ENCODE results near the gene OR5K4.
A peak's percentile ranks its signal among the peaks of the same experiment; 100 is the strongest.

The OR5K4 gene, protein sequence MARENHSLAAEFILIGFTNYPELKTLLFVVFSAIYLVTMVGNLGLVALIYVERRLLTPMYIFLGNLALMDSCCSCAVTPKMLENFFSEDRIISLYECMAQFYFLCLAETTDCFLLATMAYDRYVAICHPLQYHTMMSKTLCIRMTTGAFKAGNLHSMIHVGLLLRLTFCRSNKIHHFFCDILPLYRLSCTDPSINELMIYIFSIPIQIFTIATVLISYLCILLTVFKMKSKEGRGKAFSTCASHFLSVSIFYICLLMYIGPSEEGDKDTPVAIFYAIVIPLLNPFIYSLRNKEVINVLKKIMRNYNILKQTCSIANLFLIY

DNA sequence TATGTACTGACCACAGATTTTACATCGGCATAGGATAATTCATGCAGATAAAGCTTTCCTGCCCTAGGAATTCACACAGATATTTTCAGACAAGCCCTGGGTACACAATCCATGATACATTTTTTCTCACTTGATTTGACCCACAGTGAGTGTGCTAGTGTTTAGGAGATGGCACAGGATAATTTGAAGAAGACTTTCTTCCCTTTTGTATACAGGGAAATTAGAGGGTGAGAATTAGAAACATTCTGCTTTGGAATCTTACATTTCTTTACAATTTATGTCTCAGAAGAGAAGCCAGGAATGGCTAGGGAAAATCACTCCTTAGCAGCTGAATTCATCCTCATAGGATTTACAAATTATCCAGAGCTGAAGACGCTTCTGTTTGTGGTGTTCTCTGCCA, at the start of gene OR5K4:
OR5K4 (plus strand) TSS at position 301 of the 400 bp plus-strand sequence; CDS start at position 301, 0 bp downstream.
- no peak for DNase-seq

DNA sequence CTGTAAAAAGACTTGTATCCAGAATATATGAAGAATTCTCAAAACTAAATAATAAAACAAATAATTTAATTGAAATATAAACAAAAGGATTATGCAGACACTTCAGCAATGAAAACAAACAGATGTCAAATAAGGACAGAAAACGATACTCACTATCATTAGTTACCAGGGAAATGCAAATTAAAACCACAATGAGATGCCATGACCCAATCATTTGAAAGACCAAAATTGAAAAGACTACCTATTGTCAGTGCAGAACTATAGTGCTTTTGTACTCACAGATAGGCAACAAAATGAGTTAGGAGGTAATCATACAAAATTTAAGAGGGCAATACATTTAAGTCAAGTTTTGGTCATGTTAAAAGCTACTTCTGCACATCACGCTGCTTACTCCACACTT, 31.6 kb upstream of the OR5K4 start:
- DNase-seq = no peak

DNA sequence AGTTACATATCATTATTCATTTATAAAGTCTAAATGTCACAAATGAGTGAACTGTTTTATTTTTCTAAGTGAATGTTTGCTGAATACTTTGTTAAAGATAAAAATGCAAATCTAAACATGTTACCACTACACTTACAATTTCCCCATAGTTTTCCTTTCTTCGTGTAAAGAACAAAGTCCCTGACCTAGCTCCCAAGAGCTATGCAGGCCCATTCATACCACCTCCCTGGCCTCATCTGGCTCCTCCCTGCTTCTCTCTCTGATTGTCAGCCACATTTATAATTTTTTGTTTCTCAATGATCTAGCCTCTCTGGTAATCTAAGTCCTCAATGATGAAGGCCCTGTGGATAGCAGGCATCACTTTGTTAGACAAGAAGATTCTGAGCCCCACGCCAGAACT, 31.0 kb upstream of the OR5K4 start:
- DNase-seq = no peak

DNA sequence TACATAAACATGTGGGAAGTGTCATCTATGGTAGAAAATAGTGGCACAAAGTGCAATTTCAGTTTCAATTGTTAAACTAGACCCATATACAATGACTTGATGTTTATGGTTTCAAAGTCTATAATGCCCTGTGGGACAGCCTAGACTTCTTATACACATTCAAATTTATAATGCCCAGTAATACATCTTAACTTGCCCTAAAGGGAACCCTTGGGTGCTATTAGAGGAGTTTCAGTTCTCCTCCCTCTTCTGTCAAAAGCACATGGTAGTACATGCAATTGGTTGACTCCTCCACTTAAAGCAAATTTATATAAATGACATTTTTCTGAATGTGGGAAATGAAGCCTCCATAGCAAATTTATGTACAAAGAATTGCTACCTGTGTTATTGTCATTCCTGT, 30.2 kb upstream of the OR5K4 start:
- no peak for DNase-seq

DNA sequence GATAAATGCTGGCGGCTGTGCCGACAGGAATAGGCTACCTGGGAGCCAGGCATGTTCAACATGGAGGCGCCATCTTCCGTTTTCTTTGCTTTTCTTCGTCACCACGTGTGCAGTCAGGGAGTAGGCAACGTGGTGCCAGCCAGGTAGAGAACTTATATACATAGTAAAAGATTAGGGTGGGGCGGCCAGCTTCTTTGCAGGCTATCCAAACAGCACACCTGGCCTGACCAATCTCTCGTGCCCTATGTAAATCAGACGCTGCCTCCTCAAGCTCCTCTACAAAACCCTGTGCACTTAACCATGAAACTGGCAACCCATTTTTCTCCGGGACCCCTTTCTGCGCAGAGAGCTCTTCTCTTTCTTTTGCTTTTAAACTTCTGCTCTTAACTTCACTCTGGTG, 28.6 kb upstream of the OR5K4 start:
- no peak for DNase-seq

DNA sequence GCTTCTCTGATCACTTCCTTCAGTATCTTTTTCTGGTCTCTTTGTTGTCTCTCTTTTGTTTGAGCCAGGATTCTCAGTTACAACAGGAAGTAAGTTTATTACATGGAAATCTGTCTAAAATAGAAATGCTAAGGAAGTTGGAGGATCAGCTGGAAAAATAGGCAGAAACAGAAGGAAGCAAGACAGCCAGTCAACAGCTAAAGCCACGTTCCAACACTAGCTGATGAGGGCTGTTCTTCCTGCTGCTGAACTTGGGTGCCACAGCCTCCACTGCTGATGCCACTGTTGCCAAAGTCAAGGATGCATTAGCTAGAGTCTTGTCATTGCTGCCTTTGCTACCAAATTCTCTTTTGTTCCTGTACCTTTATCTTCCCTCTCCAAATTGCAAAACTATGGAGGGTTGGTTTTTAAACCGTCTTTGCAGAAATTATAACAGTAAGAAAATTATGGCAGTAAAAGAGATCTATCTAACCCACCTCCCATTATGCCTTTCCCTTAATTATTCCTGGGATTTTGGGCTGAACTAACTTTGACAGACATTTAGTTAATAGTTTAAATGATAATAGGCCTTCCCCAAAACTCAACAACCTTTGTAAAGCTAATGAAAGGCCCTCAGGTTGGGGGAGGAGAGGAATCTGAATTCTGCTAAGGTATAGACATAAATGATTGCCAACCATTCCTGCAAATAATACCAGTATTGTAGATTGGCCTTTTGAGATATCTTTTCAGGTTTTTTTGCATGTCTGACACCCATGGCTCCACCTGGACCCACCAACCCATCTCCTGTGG, 27.4 kb upstream of the OR5K4 start:
- DNase-seq = no peak

DNA sequence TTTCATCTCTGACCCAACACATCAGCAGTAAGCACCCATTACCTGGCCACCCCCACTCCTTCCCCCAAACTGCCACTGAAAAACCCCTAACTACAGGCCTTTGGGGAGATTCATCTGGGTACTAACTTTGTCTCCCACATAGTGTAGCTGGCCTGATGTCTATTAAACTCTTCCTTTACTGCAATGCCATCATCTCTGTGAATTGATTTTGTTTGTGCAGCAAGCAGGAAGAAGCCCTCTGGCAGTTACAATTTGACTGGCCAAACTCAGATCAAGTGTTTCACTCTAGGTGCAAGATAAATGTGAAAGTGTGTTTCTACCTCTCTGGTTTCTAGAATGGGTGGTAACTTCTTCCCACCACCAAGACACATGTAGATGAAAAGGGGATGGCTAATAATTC, 26.7 kb upstream of the OR5K4 start:
- DNase-seq = no peak

DNA sequence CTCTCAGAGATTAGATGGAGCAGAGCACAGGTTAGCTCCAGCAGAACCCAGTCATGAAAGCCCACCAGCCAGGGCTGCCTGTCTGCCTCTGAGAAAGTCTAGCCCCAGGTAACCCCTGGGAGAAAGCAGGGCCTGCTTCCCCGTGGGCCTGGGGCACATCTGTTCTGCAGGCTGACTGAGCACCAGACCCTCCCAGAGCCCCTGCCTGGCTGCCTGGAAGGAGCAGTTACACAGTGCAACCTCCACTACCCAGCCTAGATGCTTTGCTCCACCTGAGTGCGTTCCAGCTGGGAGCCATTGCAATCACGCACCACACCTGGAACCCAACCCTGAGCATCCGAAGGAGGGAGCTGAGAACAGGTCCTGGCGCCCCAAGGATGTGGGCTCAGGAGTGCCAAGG, 24.7 kb upstream of the OR5K4 start:
- DNase-seq = no peak

DNA sequence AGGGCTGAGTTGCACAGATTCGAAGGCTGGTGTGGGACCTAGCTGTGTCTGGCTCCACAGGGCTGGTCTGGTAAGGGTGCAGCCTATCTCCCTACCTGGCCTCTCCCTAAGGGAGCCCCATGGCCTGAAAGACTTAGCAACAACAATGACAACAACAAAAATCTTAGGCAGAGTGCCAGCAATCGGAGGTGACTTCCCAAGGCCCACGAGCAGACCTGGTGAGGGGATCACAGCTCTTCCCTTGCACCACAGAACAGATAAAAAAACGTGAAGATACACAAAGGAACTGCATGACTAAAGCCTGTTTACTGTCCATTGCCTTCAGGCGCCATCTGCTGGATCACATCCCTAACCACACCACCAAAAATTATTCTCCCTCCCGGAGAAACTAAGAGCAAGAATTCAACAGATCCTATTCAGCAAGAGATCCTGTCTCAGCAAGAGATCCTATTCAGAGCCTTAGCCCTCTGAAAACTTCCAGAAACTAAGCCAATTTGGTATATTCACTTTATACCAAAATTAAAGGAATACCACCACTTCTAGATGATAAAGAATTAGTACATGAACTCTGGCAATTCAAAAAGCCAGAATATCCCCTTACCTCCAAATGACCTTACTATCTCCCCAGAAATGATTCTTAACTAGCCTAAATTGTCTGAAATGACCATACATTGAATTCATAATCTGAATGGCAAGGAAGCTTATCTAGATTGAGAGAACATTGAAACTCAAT, 24.1 kb upstream of the OR5K4 start:
- DNase-seq = peak; percentile 64

GRCh38 chr3:98331329-98331728, 22.3 kb upstream of the OR5K4 start:
- DNase-seq = no peak

DNA sequence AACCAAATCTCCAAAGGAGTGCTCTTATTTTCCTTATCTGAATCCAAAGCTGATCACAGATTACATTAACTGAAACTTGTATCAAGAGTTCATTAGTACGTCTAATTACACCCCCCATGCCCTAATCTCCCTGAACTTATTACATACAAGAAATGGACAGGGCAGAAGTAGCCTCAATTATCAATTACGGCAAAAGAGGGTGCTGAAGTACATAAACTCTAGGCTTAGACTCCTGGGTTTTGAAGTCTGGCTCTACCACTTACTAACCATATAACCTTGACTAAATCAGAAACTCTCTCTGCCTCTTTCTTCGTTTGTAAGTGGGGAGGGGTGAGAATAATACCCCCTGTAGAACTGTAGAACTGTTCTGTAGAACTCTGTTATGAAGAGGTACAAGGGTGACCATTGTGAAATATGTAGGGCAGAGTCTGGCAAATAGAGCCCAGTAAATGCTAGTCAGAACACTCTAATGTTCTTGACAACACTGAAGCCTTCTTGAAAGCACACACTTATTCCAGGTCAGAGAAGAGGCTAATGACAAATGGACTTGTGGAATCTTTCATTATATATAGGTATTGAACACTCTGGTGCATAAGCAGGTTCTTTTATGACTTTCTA, 19.6 kb upstream of the OR5K4 start:
- no peak for DNase-seq

GRCh38 chr3:98339031-98339430, 14.6 kb upstream of the OR5K4 start:
- no peak for DNase-seq

DNA sequence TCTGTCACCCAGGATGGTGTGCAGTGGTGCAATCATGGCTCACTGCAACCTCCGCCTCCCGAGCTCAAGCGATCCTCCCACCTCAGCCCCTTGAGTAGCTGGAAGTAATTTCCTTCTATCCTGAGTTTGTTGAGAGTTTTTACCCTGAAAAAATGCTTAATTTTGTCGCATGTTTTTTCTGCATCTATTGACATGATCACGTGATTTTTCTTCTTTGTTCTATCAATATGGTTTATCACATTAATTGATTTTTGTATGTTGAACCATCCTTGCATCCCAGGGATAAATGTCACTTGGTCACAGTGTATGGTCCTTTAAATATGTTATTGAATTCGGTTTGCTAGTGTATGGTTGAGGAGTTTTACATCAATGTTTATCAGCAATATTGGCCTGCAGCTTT, 11.9 kb upstream of the OR5K4 start:
- DNase-seq = no peak

DNA sequence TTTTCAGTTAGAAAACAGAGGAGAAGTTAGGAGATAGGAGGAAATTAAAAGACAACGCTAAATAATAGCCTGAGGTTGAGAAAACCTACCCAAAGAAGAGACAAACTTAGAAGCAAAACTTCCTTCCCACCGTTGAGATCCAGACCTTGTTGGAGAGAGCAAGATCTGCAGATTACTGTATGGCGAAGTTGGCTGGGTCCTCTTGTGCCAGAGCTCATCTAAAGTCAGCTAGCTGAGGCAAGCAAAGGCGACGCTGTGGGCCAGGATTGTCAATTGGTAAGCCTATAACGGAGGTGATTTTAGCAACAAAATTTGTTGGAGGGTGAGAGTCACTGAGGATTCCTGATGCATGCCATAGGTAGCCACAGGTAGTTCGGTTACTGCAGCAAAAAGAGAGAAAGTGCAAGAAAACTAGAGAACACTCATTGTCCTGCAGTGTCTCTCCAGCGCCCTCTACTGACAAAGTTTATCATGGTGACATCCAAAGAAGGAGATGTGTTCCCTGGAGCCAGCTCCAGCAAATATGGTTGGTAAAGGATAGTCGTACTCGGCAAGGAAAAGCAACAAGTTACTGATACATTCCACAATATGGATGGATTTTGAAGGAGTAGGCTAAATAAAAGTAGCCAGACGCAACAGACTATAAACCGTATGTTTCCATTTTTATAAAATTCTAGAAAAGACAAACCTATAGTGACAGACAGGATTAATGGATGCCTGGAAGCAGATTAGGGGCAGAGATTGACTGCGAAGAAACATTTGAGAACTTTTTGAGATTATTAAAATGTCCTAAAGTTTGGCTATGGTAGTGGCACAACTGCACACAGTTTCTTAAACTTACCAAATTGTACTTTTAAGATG, 9.8 kb upstream of the OR5K4 start:
- peak; percentile 47 for DNase-seq

- no peak for DNase-seq
Measured at GRCh38 chr3:98350082-98350481, 3.6 kb upstream of the OR5K4 start.

DNA sequence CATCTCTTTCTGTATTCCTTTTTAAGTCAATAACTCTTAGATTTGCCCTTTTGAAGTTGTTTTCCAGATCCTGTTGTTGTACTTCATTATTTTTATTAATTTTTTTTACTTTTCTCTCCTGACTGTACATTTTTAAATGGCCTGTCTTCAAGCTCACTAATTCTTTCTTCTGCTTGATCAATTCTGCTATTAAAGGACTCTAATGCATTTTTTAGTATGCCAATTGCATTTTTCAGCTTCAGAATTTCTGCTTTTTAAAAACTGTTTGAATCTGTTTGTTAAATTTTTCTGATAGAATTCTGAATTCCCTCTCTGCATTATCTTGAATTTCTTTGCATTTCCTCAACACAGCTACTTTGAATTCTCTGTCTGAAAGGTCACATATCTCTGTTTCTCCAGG, 5.6 kb downstream of the OR5K4 start:
- no peak for DNase-seq

GRCh38 chr3:98359993-98360675, 6.5 kb downstream of the OR5K4 start:
- DNase-seq = no peak

GRCh38 chr3:98360681-98361080, 7.0 kb downstream of the OR5K4 start:
- DNase-seq = no peak

- no peak for DNase-seq
Measured at GRCh38 chr3:98361289-98361688, 7.6 kb downstream of the OR5K4 start.

DNA sequence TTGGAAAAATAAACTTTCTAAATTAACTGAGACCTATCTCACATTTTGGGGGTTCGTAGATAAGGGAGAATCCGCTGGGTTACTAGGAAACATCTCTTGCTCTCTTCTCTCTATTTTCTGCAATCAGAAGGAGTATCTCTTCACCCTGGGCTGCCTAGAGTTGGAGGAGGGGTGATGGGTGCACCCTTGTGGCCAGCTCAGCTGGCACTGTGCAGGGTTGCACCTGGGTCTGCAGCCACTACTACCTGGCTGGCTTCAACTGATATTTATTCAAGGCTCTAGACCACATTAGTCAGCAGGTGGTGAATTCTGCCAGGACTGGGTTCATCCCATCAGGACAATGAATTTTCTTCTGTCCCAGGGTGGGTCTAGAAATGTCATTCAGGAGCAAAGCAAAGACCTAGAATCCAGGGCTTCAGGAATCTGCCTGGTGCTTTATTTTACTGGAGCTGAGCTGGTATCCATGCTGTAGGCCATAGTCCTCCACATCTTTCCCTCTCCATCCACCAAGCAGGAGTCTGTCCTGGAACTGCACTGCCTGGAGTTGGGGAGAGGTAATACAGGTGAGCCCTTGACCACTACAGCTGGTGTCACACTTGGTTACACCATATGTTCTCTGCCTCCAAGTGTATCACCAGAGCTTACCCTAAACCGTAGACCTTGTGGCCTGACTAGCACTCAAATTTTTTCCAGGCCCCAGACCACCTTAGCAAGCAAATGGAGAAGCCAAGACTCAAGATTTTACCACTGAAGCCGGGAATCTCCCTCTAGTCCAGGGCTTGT, 14.0 kb downstream of the OR5K4 start:
- no peak for DNase-seq

DNA sequence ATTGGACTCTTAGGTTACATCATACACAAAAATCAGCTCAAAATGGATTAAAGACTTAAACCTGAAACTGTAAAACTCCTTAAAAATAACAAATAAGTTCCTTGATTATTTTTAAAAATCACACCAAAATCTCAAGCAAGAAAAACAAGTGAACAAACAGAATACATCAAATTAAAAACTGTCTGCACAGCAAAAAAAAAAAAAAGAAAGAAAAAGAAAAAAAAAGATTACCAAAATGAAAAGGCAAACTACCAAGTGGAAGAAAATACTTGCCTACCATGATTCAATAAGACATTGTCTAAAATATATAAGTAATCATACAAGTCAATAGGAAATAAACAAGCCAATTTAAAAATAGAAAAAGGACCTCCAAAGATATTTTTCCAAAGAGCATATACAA, 17.5 kb downstream of the OR5K4 start:
- DNase-seq = no peak

Data from CD4-positive, alpha-beta T cell treated with Interleukin-17A for 4 hours (primary cell).